ENCODE results near the gene TTC23.

DNA sequence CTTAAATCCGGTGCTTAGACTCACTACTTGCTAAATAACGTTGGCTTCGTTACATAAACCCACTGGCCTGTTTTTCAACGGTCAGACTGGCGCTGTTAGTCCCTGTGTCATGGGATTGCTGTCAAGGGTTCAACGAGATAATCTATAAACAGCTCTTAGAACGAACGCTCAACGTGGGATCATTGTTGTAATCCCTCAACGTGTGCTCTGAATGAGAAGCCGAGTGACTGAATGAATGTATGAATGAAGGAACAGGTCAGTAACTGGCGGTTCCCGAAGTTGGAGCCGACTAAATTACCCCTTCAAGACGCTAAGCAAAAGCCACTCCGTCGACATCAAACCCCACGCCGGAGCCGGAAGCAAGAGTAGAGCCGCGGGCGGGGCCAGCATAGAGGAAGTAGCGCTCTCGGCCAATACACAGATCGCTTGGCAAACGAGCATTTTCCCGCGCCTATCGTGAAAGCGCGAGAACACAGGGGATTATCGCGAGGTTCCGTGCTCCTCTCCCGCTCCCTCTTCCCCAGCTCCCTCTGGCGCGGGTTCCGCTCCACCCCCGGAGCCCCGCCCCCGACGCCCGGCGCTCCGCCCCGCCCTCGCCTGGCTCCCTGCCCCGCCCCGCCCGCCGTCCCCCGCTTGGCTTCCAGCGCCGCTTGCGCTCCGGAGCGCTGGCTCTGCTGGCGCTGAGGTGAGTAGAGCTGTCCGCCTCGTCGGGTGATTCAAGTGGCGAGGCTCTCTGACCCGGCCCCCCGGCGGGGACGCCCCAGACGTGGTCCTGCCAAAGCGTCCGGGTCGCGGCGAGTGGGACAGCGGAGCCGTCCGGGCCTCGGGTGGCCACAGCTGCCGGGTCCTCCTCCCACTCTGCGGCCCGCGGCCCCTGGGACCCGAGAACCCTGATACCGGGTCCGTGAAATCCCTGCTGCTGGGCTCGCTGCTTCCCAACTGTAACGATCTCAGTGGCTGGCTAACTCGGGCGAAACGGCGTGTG lies 1.8 kb upstream of the TTC23 start, which contains the start of gene LRRC28:
- TF ChIP-seq POLR2A (IDR thresholded peaks at IDR 0.05; ENCODE audit: low read length) (peak; percentile 98), GATA1 (IDR thresholded peaks at IDR 0.05; ENCODE audit: low read depth, low read length) (no peak)

Data from erythroblast (primary cell).